ENCODE results near the gene GNRH2. TPM values are rescaled to one million over a fixed set of nuclear protein-coding genes. Genes with fewer than 3 reads are reported as not detected.
"Not testable (repeated sequence)": the region's sequence is repeated elsewhere in the genome, so short reads cannot be mapped to it uniquely, and the experiment has no call there.

The GNRH2 gene
- total RNA-seq, 1 donor from 2014 or later = 2.7 TPM

- peak within 1 kb of the TSS; percentile 93 for H3K4me3 Mint-ChIP-seq
These were observed 2.6 kb downstream of the GNRH2 start, which contains the start of gene MRPS26 for GRCh38 chr20:3045816-3046676. Gene MRPS26, plus strand, starts transcription at chr20:3046052. Its CDS starts 17 bp downstream, at chr20:3046069.

GRCh38 chr20:3046677-3047462 is 3.4 kb downstream of the GNRH2 start:
- Mint-ChIP-seq H3K4me3 (peak overlapping the region; percentile 93), H3K27ac (peak overlapping the region; percentile 67), H3K27me3 (no peaks in the 10 kb centered on the region), H3K9me3 (no peaks in the 10 kb centered on the region), H3K4me1 (peaks cover 16% of the 10 kb centered on the region), H3K36me3 (ENCODE audit: low read depth) (peaks cover 35% of the 10 kb centered on the region)
- intact Hi-C loops (cut with micrococcal nuclease) = loop anchor here (1.0 kb wide), 1 partner anchor 33 kb away; no protein-coding TSS in a partner anchor
- DNase-seq = no peak

More at GRCh38 chr20:3045816-3046676, 2.6 kb downstream of the GNRH2 start, which contains the start of gene MRPS26:
- H3K27me3 Mint-ChIP-seq = no peaks in the 10 kb centered on the region
- peak; percentile 96 for DNase-seq
- H3K36me3 Mint-ChIP-seq (ENCODE audit: low read depth) = peaks cover 39% of the 10 kb centered on the region
- H3K4me1 Mint-ChIP-seq = peaks cover 16% of the 10 kb centered on the region
- intact Hi-C loops (cut with micrococcal nuclease) = loop anchor here (1.0 to 2.0 kb wide), 3 partner anchors 32 to 175 kb away; no protein-coding TSS in a partner anchor
- H3K9me3 Mint-ChIP-seq = no peaks in the 10 kb centered on the region
- peak within 1 kb of the TSS; percentile 87 for H3K27ac Mint-ChIP-seq

GRCh38 chr20:3047486-3048419 is 4.3 kb downstream of the GNRH2 start:
- Mint-ChIP-seq H3K4me3 (peak overlapping the region; percentile 93), H3K4me1 (peaks cover 16% of the 10 kb centered on the region), H3K27ac (peak overlapping the region; percentile 58), H3K9me3 (no peaks in the 10 kb centered on the region), H3K27me3 (no peaks in the 10 kb centered on the region), H3K36me3 (ENCODE audit: low read depth) (peaks cover 34% of the 10 kb centered on the region)
- intact Hi-C loops (cut with micrococcal nuclease) = no loop called here
- DNase-seq = peak; percentile 57

- Mint-ChIP-seq H3K36me3 (ENCODE audit: low read depth) (peaks cover 26% of the 10 kb centered on the region), H3K4me1 (peaks cover 9% of the 10 kb centered on the region), H3K9me3 (no peaks in the 10 kb centered on the region), H3K27me3 (no peaks in the 10 kb centered on the region), H3K4me3 (no peak overlapping the region), H3K27ac (no peak overlapping the region)
- DNase-seq = no peak
- intact Hi-C loops (cut with micrococcal nuclease) = loop anchor here (5.0 kb wide), 2 partner anchors 106 to 266 kb away; partner anchors contain the start of genes FASTKD5 and UBOX5
These were observed 8.1 kb downstream of the GNRH2 start for GRCh38 chr20:3051385-3052019.

- intact Hi-C loops (cut with micrococcal nuclease) = no loop called here
- no peak for DNase-seq
- peaks cover 2% of the 10 kb centered on the region for H3K4me1 Mint-ChIP-seq
These were observed 16.1 kb downstream of the GNRH2 start for GRCh38 chr20:3059489-3059888.

GRCh38 chr20:3064119-3064518 is 20.7 kb downstream of the GNRH2 start:
- H3K4me3 Mint-ChIP-seq; H3K27ac Mint-ChIP-seq; H3K36me3 Mint-ChIP-seq (ENCODE audit: low read depth); H3K27me3 Mint-ChIP-seq; intact Hi-C loops (cut with micrococcal nuclease); H3K9me3 Mint-ChIP-seq; DNase-seq; H3K4me1 Mint-ChIP-seq: not testable (repeated sequence)

More at GRCh38 chr20:3059489-3059888, 16.1 kb downstream of the GNRH2 start:
- H3K27ac Mint-ChIP-seq = no peak overlapping the region
- no peaks in the 10 kb centered on the region for H3K27me3 Mint-ChIP-seq
- H3K36me3 Mint-ChIP-seq (ENCODE audit: low read depth) = peaks cover 1% of the 10 kb centered on the region
- no peak overlapping the region for H3K4me3 Mint-ChIP-seq
- no peaks in the 10 kb centered on the region for H3K9me3 Mint-ChIP-seq

- Mint-ChIP-seq H3K4me1 (peaks cover 12% of the 10 kb centered on the region), H3K4me3 (no peak overlapping the region), H3K36me3 (ENCODE audit: low read depth) (peaks cover 9% of the 10 kb centered on the region), H3K27me3 (peaks cover 1% of the 10 kb centered on the region), H3K27ac (no peak overlapping the region), H3K9me3 (no peaks in the 10 kb centered on the region)
- DNase-seq = no peak
- intact Hi-C loops (cut with micrococcal nuclease) = no loop called here
These were observed 24.0 kb downstream of the GNRH2 start for GRCh38 chr20:3067139-3068014.

- peaks cover 1% of the 10 kb centered on the region for H3K27me3 Mint-ChIP-seq
- peaks cover 16% of the 10 kb centered on the region for H3K4me1 Mint-ChIP-seq
- no peaks in the 10 kb centered on the region for H3K9me3 Mint-ChIP-seq
- H3K27ac Mint-ChIP-seq = no peak overlapping the region
- intact Hi-C loops (cut with micrococcal nuclease) = no loop called here
- peaks cover 9% of the 10 kb centered on the region for H3K36me3 Mint-ChIP-seq (ENCODE audit: low read depth)
- H3K4me3 Mint-ChIP-seq = no peak overlapping the region
- no peak for DNase-seq
These were observed 24.7 kb downstream of the GNRH2 start for GRCh38 chr20:3068075-3068474.

GRCh38 chr20:3068986-3069900 is 25.8 kb downstream of the GNRH2 start:
- intact Hi-C loops (cut with micrococcal nuclease) = no loop called here
- Mint-ChIP-seq H3K9me3 (no peaks in the 10 kb centered on the region), H3K27me3 (peaks cover 1% of the 10 kb centered on the region), H3K27ac (no peak overlapping the region), H3K4me3 (no peak overlapping the region), H3K36me3 (ENCODE audit: low read depth) (peaks cover 9% of the 10 kb centered on the region), H3K4me1 (peaks cover 18% of the 10 kb centered on the region)
- DNase-seq = peak; percentile 73

GRCh38 chr20:3070725-3071124 is 27.3 kb downstream of the GNRH2 start:
- Mint-ChIP-seq H3K4me1 (peaks cover 22% of the 10 kb centered on the region), H3K4me3 (peak overlapping the region; percentile 73), H3K9me3 (no peaks in the 10 kb centered on the region), H3K27me3 (peaks cover 4% of the 10 kb centered on the region), H3K36me3 (ENCODE audit: low read depth) (peaks cover 4% of the 10 kb centered on the region), H3K27ac (peak overlapping the region; percentile 21)
- intact Hi-C loops (cut with micrococcal nuclease) = no loop called here
- DNase-seq = no peak

GRCh38 chr20:3071266-3071609 is 27.8 kb downstream of the GNRH2 start:
- Mint-ChIP-seq H3K27ac (no peak overlapping the region), H3K36me3 (ENCODE audit: low read depth) (peaks cover 4% of the 10 kb centered on the region), H3K27me3 (peaks cover 4% of the 10 kb centered on the region), H3K4me3 (peak overlapping the region; percentile 73), H3K4me1 (peaks cover 22% of the 10 kb centered on the region), H3K9me3 (no peaks in the 10 kb centered on the region)
- no peak for DNase-seq
- intact Hi-C loops (cut with micrococcal nuclease) = no loop called here

Data from activated CD4-positive, alpha-beta T cell treated with anti-CD3 and anti-CD28 coated beads, Interleukin-2, amount 10 ng/mL, durations not matched to agents 24 days and 14 days (primary cell).